Stimulated activated naive CD8-positive, alpha-beta T cell treated with anti-CD3 and anti-CD28 coated beads, Interleukin-15, Interleukin-2, amounts not matched to agents 100 U/mL and 50 U/mL, for 24 hours (primary cell): Measurements from ENCODE around the gene GPR176.

Source experiments
- ATAC-seq: fragments of 150-1000 bp; cut with Tn5 transposase; one replicate; pipeline ENCODE4 v1.10.0; 2021
- DNase-seq: peaks from one replicate; pipeline ENCODE4 v3.0.0; 2021

GPR176 gene

GRCh38 chr15:39807791-39808190 is 112.3 kb downstream of the GPR176 start:
- ATAC-seq (no peak), DNase-seq (no peak)

DNA sequence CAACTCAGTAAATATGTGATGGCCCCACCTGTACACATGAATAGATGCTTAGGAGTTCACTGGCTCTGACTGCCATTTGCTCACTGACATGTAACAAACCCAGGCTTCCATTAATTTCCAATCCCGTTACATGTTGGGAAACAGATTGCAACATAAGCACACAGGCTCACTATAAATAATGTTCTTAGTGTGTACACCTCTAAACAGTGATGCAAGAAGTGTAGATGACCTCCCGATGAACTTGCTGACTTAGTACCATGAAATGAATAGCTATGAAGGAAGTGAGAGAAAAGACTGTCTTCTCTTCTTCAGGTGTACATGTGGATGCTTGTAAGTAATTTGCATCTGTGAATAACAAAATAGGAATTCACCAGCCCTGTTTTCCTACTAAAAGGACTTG is 116.0 kb downstream of the GPR176 start:
- no peak for DNase-seq
- no peak for ATAC-seq

- DNase-seq (no peak), ATAC-seq (no peak)
Observed at GRCh38 chr15:39803016-39803415, 117.0 kb downstream of the GPR176 start.

- no peak for DNase-seq
- ATAC-seq: no peak
Observed at GRCh38 chr15:39801641-39802309, 118.3 kb downstream of the GPR176 start.

- DNase-seq: no peak
- ATAC-seq: peak; percentile 14
Observed at GRCh38 chr15:39799552-39800011, 120.5 kb downstream of the GPR176 start.

DNA sequence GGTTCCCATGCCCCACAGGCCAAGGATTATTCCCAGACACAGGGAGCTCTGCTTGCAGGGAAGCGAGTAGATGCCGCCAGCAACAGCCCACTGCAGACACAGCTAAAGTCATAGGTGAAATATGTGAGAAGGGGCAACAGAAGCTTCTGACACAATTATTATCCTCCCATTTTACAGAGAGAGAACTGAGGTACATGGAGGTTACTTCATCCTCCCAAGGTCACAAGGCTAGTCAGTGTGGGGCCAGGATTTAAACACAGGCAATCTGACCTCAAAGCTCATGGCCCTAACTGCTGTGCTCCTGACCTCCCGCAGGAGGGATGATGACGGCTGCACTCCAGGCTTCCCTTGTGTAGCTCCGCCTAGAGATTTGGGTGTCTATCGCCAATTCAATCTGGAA is 121.7 kb downstream of the GPR176 start:
- DNase-seq (no peak), ATAC-seq (no peak)

GRCh38 chr15:39797407-39797806 is 122.7 kb downstream of the GPR176 start:
- DNase-seq: no peak
- no peak for ATAC-seq

DNA sequence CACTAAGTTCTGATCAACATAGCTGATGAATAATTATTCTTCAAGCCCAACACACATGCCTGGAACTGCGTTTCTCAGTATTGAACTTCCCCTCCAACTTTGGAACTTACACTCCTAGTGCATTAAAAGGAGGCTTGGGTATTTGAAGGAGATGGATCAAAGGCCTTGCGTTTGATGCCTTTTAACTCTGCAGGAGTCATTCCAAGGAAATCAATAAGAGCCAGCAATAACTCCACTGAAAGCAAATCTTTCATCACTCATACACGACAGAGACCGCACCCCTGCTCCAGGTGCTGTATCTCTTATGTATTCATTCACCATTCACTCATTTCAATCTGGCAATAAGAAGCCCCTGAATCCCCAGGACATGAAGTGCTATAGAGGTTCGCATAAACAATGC is 123.5 kb downstream of the GPR176 start:
- DNase-seq: no peak
- no peak for ATAC-seq

DNA sequence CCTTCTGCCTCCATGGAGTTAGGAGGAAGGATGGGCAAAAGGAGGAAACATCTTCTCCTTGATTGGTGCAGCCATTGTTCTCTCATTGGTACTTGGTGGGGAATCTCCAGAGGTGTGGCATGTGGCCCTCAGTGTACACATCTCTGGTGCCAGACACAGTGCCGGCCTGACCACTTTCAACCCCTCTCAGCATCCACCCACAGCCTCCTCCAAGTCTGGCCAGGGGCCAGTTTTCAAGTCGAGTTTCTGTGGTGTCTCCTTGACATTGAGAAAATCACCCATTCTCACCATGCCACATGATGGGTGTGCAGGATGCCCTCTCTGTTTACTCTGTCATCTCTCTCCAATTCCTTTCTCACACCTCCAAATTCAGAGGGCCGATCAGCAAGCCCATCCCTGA is 124.6 kb downstream of the GPR176 start:
- ATAC-seq: no peak

GRCh38 chr15:39794954-39795353 is 125.1 kb downstream of the GPR176 start:
- no peak for DNase-seq
- no peak for ATAC-seq

More for the DNA sequence above, 124.6 kb downstream of the GPR176 start:
- no peak for DNase-seq

GRCh38 chr15:39793923-39794322 is 126.1 kb downstream of the GPR176 start:
- DNase-seq (no peak), ATAC-seq (no peak)

GRCh38 chr15:39792844-39793335 is 127.2 kb downstream of the GPR176 start:
- DNase-seq (no peak), ATAC-seq (no peak)

- no peak for DNase-seq
- no peak for ATAC-seq
Observed at GRCh38 chr15:39792025-39792843, 127.8 kb downstream of the GPR176 start.

GRCh38 chr15:39789736-39790135 is 130.3 kb downstream of the GPR176 start:
- DNase-seq (no peak), ATAC-seq (no peak)

GRCh38 chr15:39788800-39789565 is 131.1 kb downstream of the GPR176 start:
- no peak for ATAC-seq
- no peak for DNase-seq

- DNase-seq (no peak), ATAC-seq (peak; percentile 65)
Observed at GRCh38 chr15:39788108-39788507, 132.0 kb downstream of the GPR176 start.

DNA sequence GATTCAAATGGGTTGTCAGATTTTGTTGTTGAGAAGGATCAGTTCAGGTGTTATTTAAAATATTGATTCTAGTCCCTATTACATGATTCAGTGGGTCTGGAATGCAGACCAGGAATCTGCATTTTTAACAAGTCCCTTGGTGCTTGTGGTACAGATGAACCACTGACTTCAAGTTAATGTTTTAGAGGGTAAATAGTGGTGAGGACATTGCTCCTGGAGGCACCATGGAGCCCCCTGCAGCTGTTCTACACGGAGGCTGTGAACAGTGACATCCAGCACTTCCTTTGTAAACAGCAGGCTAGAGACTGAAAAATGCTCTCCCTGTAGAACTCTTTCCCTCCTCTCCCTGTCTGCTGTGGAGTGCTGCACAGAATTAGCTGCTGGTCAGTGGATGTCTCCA is 132.6 kb downstream of the GPR176 start:
- ATAC-seq (no peak), DNase-seq (no peak)

- DNase-seq (no peak), ATAC-seq (no peak)
Observed at GRCh38 chr15:39786447-39787056, 133.5 kb downstream of the GPR176 start.

DNA sequence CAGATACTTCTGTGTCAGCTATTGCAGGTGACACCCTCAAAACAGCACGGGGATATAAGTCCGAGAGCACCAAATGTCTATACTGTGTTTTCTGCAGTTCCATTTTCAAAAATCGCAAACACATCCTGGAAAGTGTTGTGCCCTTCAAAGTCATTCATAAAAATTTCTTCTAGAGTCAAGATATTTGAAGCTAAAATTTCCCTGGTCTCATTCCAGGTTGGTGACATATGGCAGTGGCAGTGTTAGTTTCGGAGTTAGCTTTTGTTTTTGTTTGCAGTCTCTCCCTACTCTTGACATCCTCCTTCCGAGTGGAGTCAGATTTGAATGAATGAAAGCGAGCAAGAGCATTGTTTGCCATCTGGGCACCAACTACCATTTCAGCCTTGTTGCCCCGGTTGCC is 134.2 kb downstream of the GPR176 start:
- DNase-seq (no peak), ATAC-seq (no peak)

GRCh38 chr15:39785139-39785538 is 134.9 kb downstream of the GPR176 start:
- ATAC-seq (no peak), DNase-seq (no peak)

GRCh38 chr15:39784638-39785037 is 135.4 kb downstream of the GPR176 start:
- no peak for ATAC-seq
- DNase-seq: no peak

DNA sequence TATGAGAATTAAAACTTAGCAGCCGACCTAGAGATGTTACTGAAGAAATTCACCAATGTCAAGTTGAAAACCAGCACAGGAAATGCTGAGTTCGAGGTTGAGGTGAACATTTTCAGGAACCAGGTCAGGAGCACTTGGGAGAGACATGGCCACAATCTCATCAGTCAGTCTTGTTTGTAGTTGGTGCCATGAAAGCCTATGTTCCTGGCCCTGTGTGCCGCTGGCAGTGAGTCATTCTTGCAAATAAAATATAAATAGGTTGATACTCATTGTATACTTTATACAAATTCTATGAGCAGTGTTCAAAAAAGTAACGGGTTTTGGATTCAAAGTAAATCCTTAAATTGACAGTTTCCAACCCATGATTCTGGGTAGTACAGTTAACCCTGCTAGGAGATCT is 135.9 kb downstream of the GPR176 start:
- ATAC-seq: no peak

More for the DNA sequence above, 135.9 kb downstream of the GPR176 start:
- no peak for DNase-seq
